ENCODE results near the gene TNIP3.

GRCh38 chr4:121098266-121098665 lies 65.9 kb downstream of the TNIP3 start:
- no peak for TF ChIP-seq POLR2A (IDR thresholded peaks at IDR 0.05)
- no peak for TF ChIP-seq CTCF (IDR thresholded peaks at IDR 0.05 in 8 of 11, conservative IDR thresholded peaks at IDR 0.05 in 3 of 11)
